ENCODE results near the gene PCDH8. TPM values are rescaled to one million over a fixed set of nuclear protein-coding genes. Genes with fewer than 3 reads are reported as not detected.

The PCDH8 gene
- total and polyA plus RNA-seq, 10 of the 15 experiments (the other 5 are each of a cell fraction or from before 2014, with no cell fraction given), result 0.03 to 0.86 (median 0.45) TPM; not detected in 1

GRCh38 chr13:52798770-52799430 lies 49.5 kb downstream of the PCDH8 start (continued):
- TF ChIP-seq, protein P1, sequence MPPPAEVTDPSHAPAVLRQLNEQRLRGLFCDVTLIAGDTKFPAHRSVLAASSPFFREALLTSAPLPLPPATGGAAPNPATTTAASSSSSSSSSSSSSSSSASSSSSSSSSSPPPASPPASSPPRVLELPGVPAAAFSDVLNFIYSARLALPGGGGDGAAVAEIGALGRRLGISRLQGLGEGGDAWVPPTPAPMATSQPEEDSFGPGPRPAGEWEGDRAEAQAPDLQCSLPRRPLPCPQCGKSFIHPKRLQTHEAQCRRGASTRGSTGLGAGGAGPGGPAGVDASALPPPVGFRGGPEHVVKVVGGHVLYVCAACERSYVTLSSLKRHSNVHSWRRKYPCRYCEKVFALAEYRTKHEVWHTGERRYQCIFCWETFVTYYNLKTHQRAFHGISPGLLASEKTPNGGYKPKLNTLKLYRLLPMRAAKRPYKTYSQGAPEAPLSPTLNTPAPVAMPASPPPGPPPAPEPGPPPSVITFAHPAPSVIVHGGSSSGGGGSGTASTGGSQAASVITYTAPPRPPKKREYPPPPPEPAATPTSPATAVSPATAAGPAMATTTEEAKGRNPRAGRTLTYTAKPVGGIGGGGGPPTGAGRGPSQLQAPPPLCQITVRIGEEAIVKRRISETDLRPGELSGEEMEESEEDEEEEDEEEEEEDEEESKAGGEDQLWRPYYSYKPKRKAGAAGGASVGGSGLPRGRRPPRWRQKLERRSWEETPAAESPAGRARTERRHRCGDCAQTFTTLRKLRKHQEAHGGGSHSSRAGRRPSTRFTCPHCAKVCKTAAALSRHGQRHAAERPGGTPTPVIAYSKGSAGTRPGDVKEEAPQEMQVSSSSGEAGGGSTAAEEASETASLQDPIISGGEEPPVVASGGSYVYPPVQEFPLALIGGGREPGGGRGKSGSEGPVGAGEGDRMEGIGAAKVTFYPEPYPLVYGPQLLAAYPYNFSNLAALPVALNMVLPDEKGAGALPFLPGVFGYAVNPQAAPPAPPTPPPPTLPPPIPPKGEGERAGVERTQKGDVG (CRISPR knock-in tag; IDR thresholded peaks at IDR 0.05), result no peak
- TF ChIP-seq MTA3 (IDR thresholded peaks at IDR 0.05; ENCODE audit: borderline replicate concordance, low read length), result no peak
- TF ChIP-seq NKRF (conservative IDR thresholded peaks at IDR 0.05), result no peak

DNA sequence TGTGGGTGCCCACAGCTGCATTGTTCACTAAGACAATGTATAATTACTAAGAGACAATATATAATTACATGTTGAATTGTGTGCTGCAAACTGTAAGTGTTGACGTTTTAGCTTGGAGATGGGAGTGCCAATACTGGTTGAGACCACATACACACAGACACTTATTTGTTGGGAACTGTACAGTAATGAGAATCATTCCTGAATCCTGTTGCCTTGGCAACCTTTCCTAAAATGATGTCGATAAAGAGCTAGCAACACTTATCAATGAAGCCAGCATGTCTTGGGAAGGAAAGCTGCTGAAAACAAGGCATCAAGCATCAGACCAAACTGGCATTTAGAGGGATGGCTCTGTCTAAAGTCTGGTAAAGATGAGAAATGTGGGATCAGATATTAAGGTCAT lies 51.3 kb downstream of the PCDH8 start:
- in situ Hi-C loops (cut with MboI), result no loop called here
- BruUV-seq (replicated peaks), result no TSS peak
- WGBS (ENCODE audit: insufficient coverage, insufficient replicate concordance, low lambda C conversion rate, missing lambda C conversion rate), result 42% methylated on average over 2 of the region's 2 CpGs
- no peaks in the 10 kb centered on the region for H3K79me2 ChIP-seq (ENCODE audit: control insufficient read depth, insufficient read depth, low read length)
- no peaks in the 10 kb centered on the region for H4K20me1 ChIP-seq (ENCODE audit: control insufficient read depth, insufficient read depth)
- H3K36me3 ChIP-seq (ENCODE audit: control insufficient read depth in 2 of 2, insufficient read depth in 2 of 2, low read length in 1 of 2), result no peaks in the 10 kb centered on the region
- DNase-seq (ENCODE audit: low read depth, low spot score) (no peak), ATAC-seq (no peak), FAIRE-seq (no peak)
- peaks cover 0 to 2% of the 10 kb centered on the region in 2 experiments; a peak in 1 of 4 replicates for H3K27me3 ChIP-seq (replicated peaks in 1 of 2; ENCODE audit: control insufficient read depth in 2 of 2, insufficient read depth in 2 of 2, low read length in 1 of 2)
- no peak overlapping the region for H3K27ac ChIP-seq (ENCODE audit: control insufficient read depth, insufficient read depth)
- ChIA-PET RAD21 (ENCODE audit: unreplicated experiment) (interaction anchor here (1.5 to 1.6 kb wide), 2 partner anchors 12 to 95 kb away, joined by 3 to 8 read pairs; no protein-coding TSS in a partner anchor), SMC1A (ENCODE audit: uncharacterized antibody, unreplicated experiment) (interaction anchor here (0.9 to 1.6 kb wide), 4 partner anchors 11 to 132 kb away, joined by 3 to 6 read pairs (median 4); no protein-coding TSS in a partner anchor), CTCF (interaction anchor here (1.2 to 3.9 kb wide), 2 partner anchors 12 to 15 kb away, joined by 5 to 28 read pairs; no protein-coding TSS in a partner anchor), POLR2A (no interaction called here)
- no peak overlapping the region for H2AFZ ChIP-seq (ENCODE audit: control insufficient read depth, low read depth, low read length)
- no peak overlapping the region for H3K9ac ChIP-seq (ENCODE audit: control insufficient read depth, insufficient read depth, low read length)
- intact Hi-C loops (cut with micrococcal nuclease; ENCODE audit: unreplicated experiment), result no loop called here
- H3K4me3 ChIP-seq, result no peak overlapping the region
- H3K9me3 ChIP-seq (replicated peaks; ENCODE audit: control insufficient read depth, insufficient read depth, low read length), result no peaks in the 10 kb centered on the region
- H3K4me1 ChIP-seq (ENCODE audit: control insufficient read depth, insufficient read depth, low read length), result no peaks in the 10 kb centered on the region
- no peak overlapping the region for H3K4me2 ChIP-seq (ENCODE audit: control insufficient read depth, insufficient read depth)
- TF ChIP-seq ATF2 (IDR thresholded peaks at IDR 0.05; ENCODE audit: low read length) (no peak), HDAC6 (IDR thresholded peaks at IDR 0.05; ENCODE audit: unreplicated experiment) (no peak), CBX3 (IDR thresholded peaks at IDR 0.05; ENCODE audit: borderline replicate concordance, low read depth) (no peak), ZNF274 (IDR thresholded peaks at IDR 0.05; ENCODE audit: insufficient read depth, insufficient read length) (no peak), EZH2 (IDR thresholded peaks at IDR 0.05; ENCODE audit: borderline replicate concordance, control insufficient read depth, low read depth, low read length) (no peak), RELA (IDR thresholded peaks at IDR 0.05; ENCODE audit: borderline replicate concordance, partially characterized antibody) (no peak), FOXK2 (IDR thresholded peaks at IDR 0.05) (no peak), BCL11A (IDR thresholded peaks at IDR 0.05; ENCODE audit: low read depth, low read length) (no peak), TCF7 (IDR thresholded peaks at IDR 0.05; ENCODE audit: borderline replicate concordance) (no peak), MYC (IDR thresholded peaks at IDR 0.05; ENCODE audit: insufficient read depth, insufficient read length, insufficient replicate concordance, low read length, severe bottlenecking) (no peak)
- TF ChIP-seq, protein P2, sequence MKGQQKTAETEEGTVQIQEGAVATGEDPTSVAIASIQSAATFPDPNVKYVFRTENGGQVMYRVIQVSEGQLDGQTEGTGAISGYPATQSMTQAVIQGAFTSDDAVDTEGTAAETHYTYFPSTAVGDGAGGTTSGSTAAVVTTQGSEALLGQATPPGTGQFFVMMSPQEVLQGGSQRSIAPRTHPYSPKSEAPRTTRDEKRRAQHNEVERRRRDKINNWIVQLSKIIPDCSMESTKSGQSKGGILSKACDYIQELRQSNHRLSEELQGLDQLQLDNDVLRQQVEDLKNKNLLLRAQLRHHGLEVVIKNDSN (IDR thresholded peaks at IDR 0.05; ENCODE audit: borderline replicate concordance, extremely low read length, insufficient read depth, low read depth, low read length), result no peak

Data from GM12878 (cell line).